AML-193 (cell line): ENCODE results near the gene TRIM7.
"Not testable (repeated sequence)": the region's sequence is repeated elsewhere in the genome, so short reads cannot be mapped to it uniquely, and the experiment has no call there.

Experiments used
- DNase-seq, 2 experiments: peaks; one replicate each; lab custom pipeline; 2025; lab: John Stamatoyannopoulos, UW

TRIM7 gene

GRCh38 chr5:181173027-181173419, 32.0 kb downstream of the TRIM7 start:
- DNase-seq: no peak

- DNase-seq: no peak
These were observed 33.2 kb downstream of the TRIM7 start for GRCh38 chr5:181171782-181172181.

- no peak for DNase-seq
These were observed 34.0 kb downstream of the TRIM7 start for GRCh38 chr5:181170996-181171395.

- no peak for DNase-seq
These were observed 34.7 kb downstream of the TRIM7 start for GRCh38 chr5:181170237-181170825.

DNA sequence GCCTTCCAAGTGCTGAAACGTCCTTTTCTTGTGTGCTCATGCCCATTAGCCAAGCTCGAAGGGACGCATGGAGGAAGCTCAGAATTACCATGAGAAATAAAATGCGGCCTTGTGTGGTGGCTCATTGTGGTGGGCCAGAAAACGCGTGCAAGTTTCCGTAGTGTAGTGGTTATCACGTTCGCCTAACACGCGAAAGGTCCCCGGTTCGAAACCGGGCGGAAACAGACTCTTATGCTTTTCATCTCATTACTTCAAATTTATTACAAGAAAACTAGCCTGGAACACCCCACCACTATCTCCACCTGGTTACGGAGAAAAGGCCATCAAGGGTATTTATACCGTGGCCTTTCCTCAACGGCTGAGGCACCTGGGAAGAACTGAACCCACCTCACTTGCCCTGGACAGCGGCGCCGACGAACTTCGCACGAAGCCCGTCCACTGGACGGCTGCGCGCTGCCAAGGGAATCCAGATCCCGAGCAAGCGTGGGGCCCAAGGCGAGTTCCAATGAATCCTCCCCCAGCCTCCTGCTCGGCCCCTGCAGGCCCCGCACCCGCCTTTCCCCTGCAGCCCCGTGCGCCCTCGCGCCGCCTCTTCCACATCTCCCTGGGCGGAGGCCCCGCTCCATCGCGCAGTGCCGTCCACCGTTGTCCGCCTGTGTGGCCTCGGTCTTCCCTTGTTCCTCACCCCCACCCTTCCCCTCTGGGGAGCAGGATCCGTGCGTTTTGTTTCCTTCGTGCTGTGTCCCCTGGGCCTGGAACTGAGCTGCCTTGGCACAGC, 35.3 kb downstream of the TRIM7 start:
- not testable (repeated sequence) for DNase-seq

GRCh38 chr5:181168595-181169118, 36.3 kb downstream of the TRIM7 start:
- no peak for DNase-seq

DNA sequence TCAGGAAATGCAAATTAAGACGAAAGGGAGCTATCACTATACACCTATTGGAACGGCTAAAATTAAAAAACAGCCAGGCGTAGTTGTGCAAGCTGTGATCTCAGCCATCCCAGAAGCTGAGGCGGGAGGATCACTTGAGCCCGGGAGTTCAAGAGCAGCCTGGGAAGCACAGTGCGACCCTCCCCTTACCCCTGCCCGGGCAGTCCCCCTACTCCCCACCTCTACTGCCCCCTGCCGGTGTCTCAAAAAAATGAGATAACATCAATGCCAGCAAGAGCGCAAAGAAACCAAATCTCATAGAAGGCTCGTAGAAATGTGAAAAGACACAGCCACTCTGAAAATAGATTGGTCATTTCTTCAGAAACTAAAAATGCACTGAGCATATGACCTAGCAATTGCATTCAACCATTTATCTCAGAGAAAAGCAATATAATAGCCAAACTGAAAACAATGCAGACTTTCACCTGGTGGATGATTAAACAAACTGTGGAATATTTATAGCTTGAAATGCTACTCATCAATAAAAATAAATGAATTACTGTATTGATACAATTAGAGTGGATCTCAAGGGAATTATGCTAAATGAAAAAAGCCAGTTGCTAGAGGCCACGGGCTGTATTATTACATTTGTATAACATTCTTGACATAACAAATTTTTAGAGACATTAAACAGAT, 37.0 kb downstream of the TRIM7 start:
- DNase-seq: peak in 1 of 2 experiments; percentile 4

DNA sequence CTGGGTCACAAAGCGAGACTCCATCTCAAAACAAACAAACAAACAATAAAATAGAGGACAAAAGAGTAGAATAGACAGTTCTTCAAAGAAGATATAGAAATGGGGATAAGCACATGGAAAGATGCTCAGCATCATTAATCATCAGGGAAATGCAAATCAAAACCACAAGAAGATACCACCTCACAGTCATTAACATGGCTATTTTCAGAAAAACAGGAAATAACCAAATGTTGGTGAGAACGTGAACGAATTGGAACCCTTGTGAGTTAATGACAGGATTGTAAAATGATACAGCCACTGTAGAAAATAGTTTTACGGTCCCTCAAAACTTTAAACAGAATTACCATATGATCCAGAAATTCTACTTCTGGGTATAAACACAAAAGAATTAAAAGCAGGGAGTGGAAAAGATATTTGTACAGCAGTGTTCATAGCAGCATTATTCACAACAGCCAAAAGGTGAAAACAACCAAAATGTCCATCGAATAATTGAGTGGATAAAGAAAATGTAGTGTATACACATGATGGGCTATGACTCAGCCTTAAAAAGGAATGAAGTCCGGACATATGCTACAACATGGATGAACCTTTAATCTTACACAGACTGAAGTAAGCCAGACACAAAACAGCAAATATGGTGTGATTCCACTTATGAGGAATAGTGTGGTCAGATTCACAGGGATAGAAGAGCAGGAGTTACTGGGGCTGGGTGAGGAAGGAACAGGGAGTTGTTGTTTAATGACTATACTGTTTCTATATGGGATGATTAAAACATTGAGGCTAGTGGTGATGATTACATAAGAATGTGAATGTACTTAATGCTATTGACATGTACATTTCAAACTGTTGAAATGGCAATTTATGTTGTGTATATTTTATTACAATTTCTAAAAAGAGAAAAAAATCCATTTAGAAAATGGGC, 37.9 kb downstream of the TRIM7 start:
- DNase-seq: no peak

- DNase-seq: no peak
These were observed 40.7 kb downstream of the TRIM7 start for GRCh38 chr5:181164076-181164952.

DNA sequence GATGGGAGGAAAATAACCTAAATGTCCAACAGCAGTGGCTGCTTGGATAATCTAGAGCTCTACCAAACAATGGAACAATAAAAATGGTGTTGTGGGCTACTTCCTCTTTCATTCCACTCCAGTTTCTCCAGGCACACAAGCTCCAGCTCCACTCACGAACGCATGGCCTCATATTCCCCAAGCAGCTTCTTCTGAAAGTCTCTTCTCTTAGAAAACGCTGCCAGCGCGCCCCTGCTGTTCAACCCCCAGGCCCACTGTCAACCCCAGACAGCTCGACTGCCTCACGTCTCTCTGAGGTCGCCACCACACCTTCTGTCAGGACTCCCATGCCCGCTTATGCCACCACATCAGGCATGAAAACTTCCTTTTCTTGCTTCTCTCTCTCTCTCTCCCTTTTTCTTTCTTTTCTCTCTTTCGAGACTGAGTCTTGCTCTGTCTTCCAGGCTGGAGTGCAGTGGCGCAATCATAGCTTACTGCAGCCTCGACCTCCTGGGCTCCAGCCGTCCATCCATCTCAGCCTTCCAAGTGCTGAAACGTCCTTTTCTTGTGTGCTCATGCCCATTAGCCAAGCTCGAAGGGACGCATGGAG, 41.4 kb downstream of the TRIM7 start:
- no peak for DNase-seq

DNA sequence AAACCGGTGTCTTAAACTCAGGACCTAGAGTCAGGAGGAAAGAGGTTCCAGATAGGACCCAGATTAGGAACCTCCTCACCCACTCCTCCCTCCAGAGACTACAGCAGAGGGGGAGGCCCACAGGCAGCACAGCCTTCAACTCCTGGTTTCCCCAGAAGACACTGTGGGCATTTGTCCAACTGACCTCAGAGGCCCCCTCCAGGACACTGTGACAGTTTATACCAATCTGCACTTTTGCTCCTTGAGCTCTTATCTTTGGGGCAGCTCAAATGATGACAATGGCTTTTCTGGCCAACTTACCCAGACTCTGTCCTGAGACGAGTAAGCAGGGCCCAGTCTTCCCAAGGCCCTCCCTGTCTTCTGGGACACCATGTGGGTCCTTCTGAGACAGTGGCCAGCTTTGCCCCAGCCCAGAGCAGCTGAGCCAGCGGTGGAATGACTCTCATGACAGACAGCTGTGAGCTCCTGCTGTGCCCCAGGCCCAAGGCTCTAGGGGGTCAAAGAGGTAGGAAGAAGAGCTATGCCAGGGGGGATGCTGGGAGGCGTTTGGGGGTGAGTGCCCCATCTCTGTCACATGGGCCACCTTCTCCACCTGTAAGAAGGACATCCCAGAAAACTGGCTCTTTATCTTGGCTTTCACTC, 43.3 kb downstream of the TRIM7 start:
- DNase-seq: no peak

GRCh38 chr5:181160755-181161533, 44.1 kb downstream of the TRIM7 start:
- not testable (repeated sequence) for DNase-seq

DNA sequence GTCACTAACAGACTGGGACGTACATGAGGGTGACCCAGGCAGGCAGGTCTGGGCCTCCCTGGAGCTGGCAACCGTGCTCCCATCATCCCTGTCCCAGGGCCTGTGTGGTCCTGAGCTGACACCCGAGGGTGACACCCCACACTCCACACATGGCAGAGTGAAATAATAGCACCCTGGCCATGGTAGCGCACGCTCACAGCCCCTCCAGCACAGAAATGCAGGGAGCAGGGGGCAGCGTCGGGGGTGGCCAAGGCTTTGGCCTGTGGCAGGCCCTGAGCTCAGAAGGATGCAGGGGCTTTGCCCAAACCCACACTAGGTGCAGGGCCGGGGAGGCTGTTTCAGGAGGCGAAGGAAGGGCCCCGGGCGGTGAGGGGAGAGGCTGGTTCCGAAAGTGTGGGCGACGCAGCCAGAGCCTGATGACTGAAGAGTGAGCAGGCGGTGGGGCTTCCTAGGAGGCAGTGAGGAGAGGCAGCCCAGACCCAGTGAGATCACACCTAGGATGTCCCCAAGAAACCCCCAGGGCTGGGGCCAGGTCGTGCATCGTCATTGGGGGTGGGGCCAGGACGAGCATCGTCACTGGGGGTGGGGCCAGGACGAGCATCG, 44.7 kb downstream of the TRIM7 start:
- DNase-seq: no peak

GRCh38 chr5:181159286-181160151, 45.5 kb downstream of the TRIM7 start:
- peak; percentile 51 to 57 for DNase-seq

DNA sequence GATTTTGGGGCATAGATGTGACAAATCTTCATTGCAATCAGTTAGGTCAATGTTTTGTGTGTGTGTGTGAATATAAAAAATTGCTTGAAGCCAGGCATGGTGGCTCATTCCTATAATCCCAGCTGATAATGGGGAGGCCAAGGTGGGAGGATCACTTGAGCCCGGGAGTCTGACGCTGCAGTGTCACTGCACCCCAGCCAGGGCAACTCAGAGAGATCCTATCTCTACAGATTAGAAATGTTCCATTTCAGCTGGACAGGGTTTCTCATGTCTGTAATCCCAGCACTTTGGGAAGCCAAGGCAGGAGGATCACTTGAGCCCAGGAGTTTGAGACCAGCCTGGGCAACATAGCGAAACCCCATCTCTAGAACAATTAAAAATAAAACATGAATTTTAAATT, 46.1 kb downstream of the TRIM7 start:
- DNase-seq: no peak

GRCh38 chr5:181156758-181157157, 48.2 kb downstream of the TRIM7 start:
- DNase-seq: no peak

DNA sequence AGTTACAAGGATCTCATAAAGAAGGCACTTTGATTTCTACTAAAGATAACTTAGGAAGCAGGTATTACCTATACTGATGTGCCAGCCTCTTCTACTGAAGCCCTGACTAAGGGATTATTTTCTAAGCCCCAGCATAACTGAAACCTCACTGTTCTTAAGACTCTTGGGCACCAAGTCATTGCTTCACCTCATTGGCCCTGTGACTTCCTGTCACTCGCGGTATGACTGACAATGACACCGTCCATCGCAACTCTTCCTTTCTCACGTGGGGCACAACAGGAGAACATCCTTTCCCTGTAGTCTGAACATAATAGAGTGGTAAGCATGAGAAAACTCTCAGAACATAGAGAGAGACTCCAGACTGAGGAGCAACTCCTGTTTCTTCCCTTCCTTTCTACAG, 51.2 kb downstream of the TRIM7 start:
- no peak for DNase-seq

DNA sequence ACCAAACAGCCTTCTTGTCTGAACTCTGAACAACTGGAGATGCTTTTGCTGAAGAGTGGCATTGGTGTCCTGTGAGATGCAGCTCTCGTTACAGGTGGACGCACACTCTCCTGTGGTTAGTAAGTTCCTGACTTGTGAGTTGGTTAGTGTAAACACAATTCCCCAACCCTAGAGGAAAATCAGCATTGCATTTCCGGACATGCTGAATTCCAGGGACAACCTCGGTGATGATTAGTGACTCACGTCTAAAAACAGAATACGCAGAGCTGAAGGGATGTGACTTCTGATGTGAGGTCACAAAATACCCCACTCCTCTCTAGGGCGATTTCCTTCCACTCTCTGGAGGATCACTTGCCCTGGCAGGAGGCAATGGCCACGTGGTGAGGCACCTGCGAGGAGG, 52.6 kb downstream of the TRIM7 start:
- DNase-seq: no peak
